ENCODE measurements around the gene SPACA4.

SPACA4 gene

GRCh38 chr19:48637449-48637947 is 31.0 kb downstream of the SPACA4 start:
- Histone ChIP-seq H3K4me3 (peak overlapping the region; percentile 79 to 98 (median 92)), H3K27me3 (no peaks in the 10 kb centered on the region), H3K9me3 (replicated peaks in 1 of 11) (no peaks in the 10 kb centered on the region), H3K4me2 (peak overlapping the region; percentile 31 to 99 (median 97); a peak in 20 of 22 replicates), H3K4me1 (peaks cover 40 to 60% (median 46%) of the 10 kb centered on the region in 10 experiments), H3K36me3 (peaks cover 0 to 14% (median 11%) of the 10 kb centered on the region in 11 experiments; a peak in 12 of 22 replicates), H3K9ac (peak overlapping the region; percentile 88 to 98 (median 92)), H3K27ac (peak overlapping the region; percentile 90 to 99 (median 97)), H4K20me1 (peaks cover 0 to 12% (median 0%) of the 10 kb centered on the region in 11 experiments; a peak in 6 of 22 replicates)
- TF ChIP-seq Cebpa-rat (IDR thresholded peaks at IDR 0.05), result no peak

GRCh38 chr19:48637948-48638830 is 31.6 kb downstream of the SPACA4 start:
- Histone ChIP-seq H4K20me1 (peaks cover 0 to 12% (median 0%) of the 10 kb centered on the region in 11 experiments; a peak in 5 of 22 replicates), H3K4me2 (peak overlapping the region; percentile 77 to 99 (median 93)), H3K9me3 (replicated peaks in 1 of 11) (no peaks in the 10 kb centered on the region), H3K27me3 (no peaks in the 10 kb centered on the region), H3K36me3 (peaks cover 0 to 9% (median 4%) of the 10 kb centered on the region in 11 experiments; a peak in 10 of 22 replicates), H3K4me3 (peak overlapping the region; percentile 50 to 88 (median 54)), H3K27ac (peak overlapping the region; percentile 90 to 99 (median 97)), H3K4me1 (peaks cover 36 to 59% (median 45%) of the 10 kb centered on the region in 10 experiments), H3K9ac (peak overlapping the region; percentile 88 to 98 (median 92))
- TF ChIP-seq Cebpa-rat (IDR thresholded peaks at IDR 0.05), result no peak

- Histone ChIP-seq H3K4me1 (peaks cover 33 to 53% (median 42%) of the 10 kb centered on the region in 10 experiments), H3K9me3 (replicated peaks in 1 of 11) (no peaks in the 10 kb centered on the region), H3K4me3 (peak overlapping the region; percentile 50 to 88 (median 54)), H4K20me1 (peaks cover 0 to 12% (median 0%) of the 10 kb centered on the region in 11 experiments; a peak in 5 of 22 replicates), H3K27ac (peak overlapping the region; percentile 90 to 99 (median 97)), H3K27me3 (no peaks in the 10 kb centered on the region), H3K4me2 (peak overlapping the region; percentile 77 to 99 (median 93)), H3K9ac (peak overlapping the region; percentile 88 to 98 (median 92)), H3K36me3 (peaks cover 0 to 8% (median 0%) of the 10 kb centered on the region in 11 experiments; a peak in 1 of 22 replicates)
- TF ChIP-seq Cebpa-rat (IDR thresholded peaks at IDR 0.05), result no peak
Measured at GRCh38 chr19:48638831-48639381, 32.4 kb downstream of the SPACA4 start.

- Histone ChIP-seq H3K4me2 (peak overlapping the region in 9 of 11 experiments; percentile 91 to 99 (median 93); a peak in 14 of 22 replicates), H3K9me3 (replicated peaks in 1 of 11) (no peaks in the 10 kb centered on the region), H3K27me3 (no peaks in the 10 kb centered on the region), H4K20me1 (peaks cover 0 to 12% (median 0%) of the 10 kb centered on the region in 11 experiments; a peak in 5 of 22 replicates), H3K4me1 (peaks cover 35 to 52% (median 42%) of the 10 kb centered on the region in 10 experiments), H3K36me3 (0 out of 22 replicates have a peak, but pooled peaks cover 0 to 8% (median 0%) of the 10 kb centered on the region in 11 experiments), H3K27ac (peak overlapping the region in 10 of 11 experiments; percentile 32 to 99 (median 97); a peak in 14 of 22 replicates), H3K4me3 (no peak overlapping the region), H3K9ac (peak overlapping the region in 1 of 11 experiments; percentile 18; a peak in 1 of 22 replicates)
- TF ChIP-seq Cebpa-rat (IDR thresholded peaks at IDR 0.05), result no peak
Measured at GRCh38 chr19:48639483-48640375, 33.2 kb downstream of the SPACA4 start.

GRCh38 chr19:48641850-48642249 is 35.3 kb downstream of the SPACA4 start:
- H3K4me1 ChIP-seq, result peaks cover 31 to 58% (median 48%) of the 10 kb centered on the region in 10 experiments
- H3K9ac ChIP-seq, result no peak overlapping the region
- 0 out of 22 replicates have a peak, but pooled peaks cover 0 to 8% (median 0%) of the 10 kb centered on the region in 11 experiments for H3K36me3 ChIP-seq
- H3K27me3 ChIP-seq, result no peaks in the 10 kb centered on the region
- peaks cover 0 to 3% (median 0%) of the 10 kb centered on the region in 11 experiments; a peak in 5 of 22 replicates for H4K20me1 ChIP-seq
- TF ChIP-seq Cebpa-rat (IDR thresholded peaks at IDR 0.05), result no peak
- H3K4me3 ChIP-seq, result no peak overlapping the region
- no peak overlapping the region for H3K27ac ChIP-seq
- no peaks in the 10 kb centered on the region for H3K9me3 ChIP-seq (replicated peaks in 1 of 11)
- H3K4me2 ChIP-seq, result no peak overlapping the region

GRCh38 chr19:48642862-48643261 is 36.3 kb downstream of the SPACA4 start:
- H3K4me3 ChIP-seq, result no peak overlapping the region
- TF ChIP-seq Cebpa-rat (IDR thresholded peaks at IDR 0.05), result no peak
- no peaks in the 10 kb centered on the region for H3K9me3 ChIP-seq (replicated peaks in 1 of 11)
- H4K20me1 ChIP-seq, result no peaks in the 10 kb centered on the region
- 0 out of 22 replicates have a peak, but pooled peaks cover 0 to 8% (median 0%) of the 10 kb centered on the region in 11 experiments for H3K36me3 ChIP-seq
- no peak overlapping the region for H3K9ac ChIP-seq
- H3K27ac ChIP-seq, result 0 out of 22 replicates have a peak overlapping the region, but pooled peaks of 2 of the 11 experiments have one; percentile 5 to 32
- H3K27me3 ChIP-seq, result no peaks in the 10 kb centered on the region
- H3K4me1 ChIP-seq, result peaks cover 41 to 65% (median 58%) of the 10 kb centered on the region in 10 experiments
- peak overlapping the region in 7 of 11 experiments; percentile 1 to 94 (median 26); a peak in 7 of 22 replicates for H3K4me2 ChIP-seq

- Histone ChIP-seq H3K4me2 (peak overlapping the region; percentile 94 to 100 (median 100)), H3K27ac (peak overlapping the region in 4 of 11 experiments; percentile 17 to 89 (median 56); a peak in 9 of 22 replicates), H3K4me3 (peak overlapping the region in 8 of 10 experiments; percentile 61 to 71 (median 64); a peak in 15 of 20 replicates), H3K9ac (peak overlapping the region in 6 of 11 experiments; percentile 81 to 87 (median 84); a peak in 7 of 22 replicates), H3K27me3 (no peaks in the 10 kb centered on the region), H3K4me1 (peaks cover 39 to 63% (median 57%) of the 10 kb centered on the region in 10 experiments), H3K36me3 (0 out of 22 replicates have a peak, but pooled peaks cover 0 to 4% (median 0%) of the 10 kb centered on the region in 11 experiments), H3K9me3 (replicated peaks in 1 of 11) (no peaks in the 10 kb centered on the region), H4K20me1 (no peaks in the 10 kb centered on the region)
- TF ChIP-seq Cebpa-rat (IDR thresholded peaks at IDR 0.05), result no peak
Measured at GRCh38 chr19:48644355-48644754, 37.8 kb downstream of the SPACA4 start.

All from BLaER1 treated with 17β-estradiol and CSF1 and Interleukin-3, amounts not matched to agents 10 nM and 100 nM (cell line).